ENCODE measurements around the gene CLDN18. TPM values are rescaled to one million over a fixed set of nuclear protein-coding genes. Genes with fewer than 3 reads are reported as not detected.

The CLDN18 gene
- total RNA-seq, 1 experiment from 2014 or later = 0.08 TPM

GRCh38 chr3:138054057-138054456, 44.1 kb downstream of the CLDN18 start:
- no peaks in the 10 kb centered on the region for H3K36me3 ChIP-seq (ENCODE audit: control insufficient read depth, insufficient read depth, low read length)
- H3K9me3 ChIP-seq (ENCODE audit: control insufficient read depth, insufficient read depth, low read depth, low read length) = no peaks in the 10 kb centered on the region
- H3K27me3 ChIP-seq (ENCODE audit: control insufficient read depth, insufficient read depth, low read length) = no peaks in the 10 kb centered on the region
- in situ Hi-C loops (cut with HindIII; ENCODE audit: low pct_unique_long_range_greater_than_20kb, low sequenced_read_pairs) = no loop called here
- POLR2A ChIA-PET = no interaction called here
- ATAC-seq (no peak), DNase-seq (ENCODE audit: low read depth, low spot score) (no peak)
- TF ChIP-seq POLR2AphosphoS5 (IDR thresholded peaks at IDR 0.05; ENCODE audit: low read depth, low read length) = no peak
- TF ChIP-seq, protein P1, sequence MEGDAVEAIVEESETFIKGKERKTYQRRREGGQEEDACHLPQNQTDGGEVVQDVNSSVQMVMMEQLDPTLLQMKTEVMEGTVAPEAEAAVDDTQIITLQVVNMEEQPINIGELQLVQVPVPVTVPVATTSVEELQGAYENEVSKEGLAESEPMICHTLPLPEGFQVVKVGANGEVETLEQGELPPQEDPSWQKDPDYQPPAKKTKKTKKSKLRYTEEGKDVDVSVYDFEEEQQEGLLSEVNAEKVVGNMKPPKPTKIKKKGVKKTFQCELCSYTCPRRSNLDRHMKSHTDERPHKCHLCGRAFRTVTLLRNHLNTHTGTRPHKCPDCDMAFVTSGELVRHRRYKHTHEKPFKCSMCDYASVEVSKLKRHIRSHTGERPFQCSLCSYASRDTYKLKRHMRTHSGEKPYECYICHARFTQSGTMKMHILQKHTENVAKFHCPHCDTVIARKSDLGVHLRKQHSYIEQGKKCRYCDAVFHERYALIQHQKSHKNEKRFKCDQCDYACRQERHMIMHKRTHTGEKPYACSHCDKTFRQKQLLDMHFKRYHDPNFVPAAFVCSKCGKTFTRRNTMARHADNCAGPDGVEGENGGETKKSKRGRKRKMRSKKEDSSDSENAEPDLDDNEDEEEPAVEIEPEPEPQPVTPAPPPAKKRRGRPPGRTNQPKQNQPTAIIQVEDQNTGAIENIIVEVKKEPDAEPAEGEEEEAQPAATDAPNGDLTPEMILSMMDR (IDR thresholded peaks at IDR 0.05) = no peak
- no peak for TF ChIP-seq SIN3A (IDR thresholded peaks at IDR 0.05; ENCODE audit: borderline replicate concordance, insufficient read depth, low read depth, low read length)
- no peak for TF ChIP-seq TCF7L2 (IDR thresholded peaks at IDR 0.05; ENCODE audit: low read depth, low read length)
- TF ChIP-seq, protein P2, sequence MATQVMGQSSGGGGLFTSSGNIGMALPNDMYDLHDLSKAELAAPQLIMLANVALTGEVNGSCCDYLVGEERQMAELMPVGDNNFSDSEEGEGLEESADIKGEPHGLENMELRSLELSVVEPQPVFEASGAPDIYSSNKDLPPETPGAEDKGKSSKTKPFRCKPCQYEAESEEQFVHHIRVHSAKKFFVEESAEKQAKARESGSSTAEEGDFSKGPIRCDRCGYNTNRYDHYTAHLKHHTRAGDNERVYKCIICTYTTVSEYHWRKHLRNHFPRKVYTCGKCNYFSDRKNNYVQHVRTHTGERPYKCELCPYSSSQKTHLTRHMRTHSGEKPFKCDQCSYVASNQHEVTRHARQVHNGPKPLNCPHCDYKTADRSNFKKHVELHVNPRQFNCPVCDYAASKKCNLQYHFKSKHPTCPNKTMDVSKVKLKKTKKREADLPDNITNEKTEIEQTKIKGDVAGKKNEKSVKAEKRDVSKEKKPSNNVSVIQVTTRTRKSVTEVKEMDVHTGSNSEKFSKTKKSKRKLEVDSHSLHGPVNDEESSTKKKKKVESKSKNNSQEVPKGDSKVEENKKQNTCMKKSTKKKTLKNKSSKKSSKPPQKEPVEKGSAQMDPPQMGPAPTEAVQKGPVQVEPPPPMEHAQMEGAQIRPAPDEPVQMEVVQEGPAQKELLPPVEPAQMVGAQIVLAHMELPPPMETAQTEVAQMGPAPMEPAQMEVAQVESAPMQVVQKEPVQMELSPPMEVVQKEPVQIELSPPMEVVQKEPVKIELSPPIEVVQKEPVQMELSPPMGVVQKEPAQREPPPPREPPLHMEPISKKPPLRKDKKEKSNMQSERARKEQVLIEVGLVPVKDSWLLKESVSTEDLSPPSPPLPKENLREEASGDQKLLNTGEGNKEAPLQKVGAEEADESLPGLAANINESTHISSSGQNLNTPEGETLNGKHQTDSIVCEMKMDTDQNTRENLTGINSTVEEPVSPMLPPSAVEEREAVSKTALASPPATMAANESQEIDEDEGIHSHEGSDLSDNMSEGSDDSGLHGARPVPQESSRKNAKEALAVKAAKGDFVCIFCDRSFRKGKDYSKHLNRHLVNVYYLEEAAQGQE (IDR thresholded peaks at IDR 0.05; ENCODE audit: insufficient read depth in 1 of 2, low read depth in 2 of 2, low read length in 1 of 2) = no peak
- CTCF ChIA-PET = no interaction called here
- intact Hi-C loops (cut with micrococcal nuclease; ENCODE audit: unreplicated experiment) = loop anchor here (5.0 kb wide), 1 partner anchor 947 kb away; no protein-coding TSS in a partner anchor
- H3K27ac ChIP-seq (ENCODE audit: low read length) = no peak overlapping the region
- no peak overlapping the region for H3K4me3 ChIP-seq (ENCODE audit: low read depth in 2 of 2, low read length in 2 of 2)
- BruUV-seq (replicated peaks) = no TSS peak
- no peaks in the 10 kb centered on the region for H3K4me1 ChIP-seq (ENCODE audit: control insufficient read depth, insufficient read depth, low read length)

DNA sequence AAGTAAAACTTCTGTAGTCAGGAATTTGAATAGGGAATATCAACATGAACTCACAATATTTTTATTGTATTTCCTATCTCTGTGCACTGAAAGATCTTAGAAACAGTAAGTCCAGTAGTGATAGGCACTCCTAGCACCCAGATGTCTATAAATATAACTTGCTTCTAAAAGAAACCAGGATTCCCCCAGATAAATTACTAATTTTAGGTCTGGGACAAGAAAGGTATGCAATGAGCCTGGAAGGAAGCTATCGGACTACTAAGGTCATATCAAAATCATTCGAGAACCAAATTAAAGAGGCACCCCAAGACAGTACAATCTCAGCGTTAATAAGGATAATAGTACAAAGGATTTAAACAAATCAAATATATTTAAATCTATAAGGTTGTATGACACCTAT, 47.4 kb downstream of the CLDN18 start:
- intact Hi-C loops (cut with micrococcal nuclease; ENCODE audit: unreplicated experiment) (no loop called here), in situ Hi-C loops (cut with HindIII; ENCODE audit: low pct_unique_long_range_greater_than_20kb, low sequenced_read_pairs) (no loop called here)
- ATAC-seq = no peak
- H3K9me3 ChIP-seq (ENCODE audit: control insufficient read depth, insufficient read depth, low read depth, low read length) = no peaks in the 10 kb centered on the region
- BruUV-seq (replicated peaks) = no TSS peak
- no peaks in the 10 kb centered on the region for H3K36me3 ChIP-seq (ENCODE audit: control insufficient read depth, insufficient read depth, low read length)
- POLR2A ChIA-PET = no interaction called here
- DNase-seq (ENCODE audit: low read depth, low spot score) = no peak
- no peak overlapping the region for H3K27ac ChIP-seq (ENCODE audit: low read length)
- CTCF ChIA-PET = no interaction called here
- no peak overlapping the region for H3K4me3 ChIP-seq (ENCODE audit: low read depth in 2 of 2, low read length in 2 of 2)
- no peaks in the 10 kb centered on the region for H3K27me3 ChIP-seq (ENCODE audit: control insufficient read depth, insufficient read depth, low read length)
- no peak for TF ChIP-seq SIN3A (IDR thresholded peaks at IDR 0.05; ENCODE audit: borderline replicate concordance, insufficient read depth, low read depth, low read length)
- no peak for TF ChIP-seq TCF7L2 (IDR thresholded peaks at IDR 0.05; ENCODE audit: low read depth, low read length)
- TF ChIP-seq, protein P2 (IDR thresholded peaks at IDR 0.05; ENCODE audit: insufficient read depth in 1 of 2, low read depth in 2 of 2, low read length in 1 of 2) = no peak
- TF ChIP-seq, protein P1 (IDR thresholded peaks at IDR 0.05) = no peak
- TF ChIP-seq POLR2AphosphoS5 (IDR thresholded peaks at IDR 0.05; ENCODE audit: low read depth, low read length) = no peak
- no peaks in the 10 kb centered on the region for H3K4me1 ChIP-seq (ENCODE audit: control insufficient read depth, insufficient read depth, low read length)
